Inflammatory macrophage treated with lipopolysaccharide for 4 hours (primary cell): ENCODE results near the gene CCDC7.
A peak's percentile ranks its signal among the peaks of the same experiment; 100 is the strongest.
"Not testable (repeated sequence)": the region's sequence is repeated elsewhere in the genome, so short reads cannot be mapped to it uniquely, and the experiment has no call there.

Source experiments
- DNase-seq: peaks from one replicate; pipeline ENCODE4 v3.0.0-alpha.2; 2020

CCDC7 gene

DNA sequence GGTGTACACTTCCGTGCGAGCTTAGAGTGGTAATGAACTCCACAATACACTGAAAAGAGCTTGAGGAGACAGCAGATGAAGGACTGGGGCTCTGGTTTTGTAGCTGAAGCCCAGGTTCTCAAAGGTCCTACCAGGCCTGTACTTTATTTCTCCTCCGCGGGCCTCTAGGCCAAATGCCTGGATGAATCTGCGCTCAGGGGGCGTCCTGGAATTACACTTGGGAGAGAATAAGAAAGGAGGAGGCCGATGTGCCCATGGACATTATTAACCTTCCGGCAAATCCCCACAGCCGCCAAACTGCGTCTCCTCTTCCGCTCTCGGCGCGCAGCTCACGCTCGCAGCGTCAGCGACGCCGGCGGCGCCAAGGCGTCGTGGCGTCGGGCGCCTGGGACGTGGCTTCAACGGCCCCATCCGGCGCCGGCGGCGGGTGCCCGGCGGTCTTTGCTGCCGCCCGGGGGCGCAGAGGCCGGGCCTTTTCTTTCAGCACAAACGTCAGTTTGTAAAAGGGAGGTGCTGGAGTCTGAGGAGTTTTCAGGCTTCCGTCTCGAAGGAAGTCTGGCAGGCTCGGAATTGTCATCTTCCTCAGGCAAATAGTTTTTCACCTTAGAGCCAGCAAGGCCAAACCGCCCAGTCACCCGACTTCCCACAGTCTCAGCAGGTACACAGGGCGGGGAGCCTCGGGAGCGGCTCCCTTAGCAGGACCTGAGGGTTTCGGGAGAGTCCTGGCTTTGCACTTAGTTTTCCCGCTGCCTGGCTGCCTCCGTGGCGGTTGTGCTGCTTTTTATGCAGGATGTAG lies at the start of gene CCDC7:
Gene CCDC7 (plus strand): TSS at position 401 of the 796 bp plus-strand sequence. CDS start 5,503 bp downstream, outside the sequence.
- peak; percentile 91 for DNase-seq

DNA sequence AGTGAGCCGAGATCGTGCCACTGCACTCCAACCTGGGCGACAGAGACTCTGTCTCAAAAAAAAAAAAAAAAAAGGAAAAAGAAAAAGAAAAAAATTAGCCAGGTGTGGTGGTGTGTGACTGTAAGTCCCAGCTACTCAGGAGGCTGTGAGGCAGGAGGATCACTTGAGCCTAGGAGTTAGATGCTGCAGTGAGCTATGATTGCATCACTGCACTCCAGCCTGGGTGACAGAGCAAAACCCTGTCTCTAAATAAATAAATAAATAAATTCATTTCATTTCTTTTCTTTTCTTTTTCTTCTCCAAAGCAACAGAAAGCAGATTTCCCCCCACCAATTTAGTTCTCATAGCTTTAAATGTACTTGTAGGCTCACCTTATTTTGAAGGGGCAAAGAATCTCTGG lies 48.8 kb upstream of the CCDC7 start:
- not testable (repeated sequence) for DNase-seq

DNA sequence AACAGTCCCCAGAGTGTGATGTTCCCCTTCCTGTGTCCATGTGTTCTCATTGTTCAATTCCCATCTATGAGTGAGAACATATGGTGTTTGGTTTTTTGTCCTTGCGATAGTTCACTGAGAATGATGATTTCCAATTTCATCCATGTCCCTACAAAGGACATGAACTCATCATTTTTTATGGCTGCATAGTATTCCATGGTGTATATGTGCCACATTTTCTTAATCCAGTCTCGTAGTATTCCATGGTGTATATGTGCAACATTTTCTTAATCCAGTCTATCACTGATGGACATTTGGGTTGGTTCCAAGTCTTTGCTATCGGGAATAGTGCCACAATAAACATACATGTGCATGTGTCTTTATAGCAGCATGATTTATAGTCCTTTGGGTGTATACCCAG lies 46.2 kb upstream of the CCDC7 start:
- not testable (repeated sequence) for DNase-seq

DNA sequence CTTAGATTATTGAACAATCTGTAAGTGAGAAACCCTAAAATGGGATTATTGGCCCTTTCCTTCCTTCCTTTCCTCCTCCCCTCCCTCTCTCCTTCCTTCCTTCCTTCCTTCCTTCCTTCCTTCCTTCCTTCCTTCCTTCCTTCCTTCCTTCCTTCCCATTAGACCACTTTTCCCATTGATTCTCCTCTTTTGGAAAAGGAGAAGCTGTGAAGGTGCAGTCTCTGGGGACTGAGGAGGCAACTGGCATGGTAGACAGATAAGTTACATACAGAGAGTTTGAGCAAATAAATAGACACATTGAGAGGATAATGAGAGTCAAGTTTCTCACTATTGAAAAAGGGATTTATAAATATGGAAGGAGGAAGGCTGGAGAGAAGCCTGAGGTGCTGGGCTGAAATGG lies 45.0 kb upstream of the CCDC7 start:
- DNase-seq: no peak

DNA sequence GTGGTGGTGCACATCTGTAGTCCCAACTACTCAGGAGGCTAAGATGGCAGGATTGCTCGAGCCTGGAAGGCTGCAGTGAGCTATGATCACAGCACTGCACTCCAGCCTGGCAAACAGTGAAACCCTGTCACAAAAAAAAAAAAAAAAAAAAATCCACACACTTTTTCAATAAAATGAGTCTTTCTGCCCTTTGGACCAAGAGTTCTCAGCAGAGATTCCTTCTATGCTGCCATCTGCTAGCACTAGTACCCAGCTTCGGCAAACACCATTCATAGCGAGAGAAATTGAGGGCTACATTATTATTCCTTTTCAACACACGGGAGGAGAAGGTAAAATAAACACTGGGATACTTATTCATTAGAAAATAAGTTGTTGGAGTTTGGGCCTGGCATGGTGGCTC lies 43.4 kb upstream of the CCDC7 start:
- DNase-seq: no peak

DNA sequence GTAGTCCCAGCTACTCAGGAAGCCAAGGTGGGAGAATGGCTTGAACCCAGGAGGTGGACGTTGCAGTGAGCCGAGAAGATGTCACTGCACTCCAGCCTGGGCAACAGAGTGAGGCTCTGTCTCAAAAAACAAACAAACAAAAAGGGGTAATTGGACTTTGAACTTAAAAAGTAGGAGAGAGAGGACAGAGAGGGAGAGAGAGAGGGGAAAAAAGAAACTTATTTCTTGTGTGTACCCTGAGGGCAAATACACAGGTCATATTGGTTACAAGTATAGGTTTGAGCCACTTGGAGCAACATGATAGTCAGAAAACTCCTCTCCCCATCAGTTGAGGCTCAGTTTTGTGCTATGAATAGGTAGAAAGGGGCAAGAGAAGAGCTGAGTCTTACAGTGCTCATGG lies 42.8 kb upstream of the CCDC7 start:
- DNase-seq: no peak

DNA sequence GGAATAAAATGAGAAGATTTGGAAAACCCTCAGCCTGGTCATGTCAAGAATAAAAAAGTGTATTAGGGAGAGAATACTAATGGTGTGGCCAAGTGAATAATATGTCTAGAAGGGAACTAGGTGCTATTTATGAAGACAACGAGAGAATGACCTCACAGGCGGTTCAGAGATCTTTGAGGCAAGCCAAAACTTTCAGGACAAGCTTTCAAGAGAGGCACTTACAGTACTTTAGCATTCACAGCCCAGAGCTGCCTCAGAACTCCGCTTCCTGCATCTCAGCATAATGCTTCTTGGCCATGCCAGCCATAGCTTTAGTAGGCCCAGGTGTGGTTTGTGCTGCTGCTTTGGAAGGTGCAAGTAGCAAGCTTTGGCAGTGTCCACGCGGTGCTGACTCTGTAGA lies 37.2 kb upstream of the CCDC7 start:
- DNase-seq: no peak

DNA sequence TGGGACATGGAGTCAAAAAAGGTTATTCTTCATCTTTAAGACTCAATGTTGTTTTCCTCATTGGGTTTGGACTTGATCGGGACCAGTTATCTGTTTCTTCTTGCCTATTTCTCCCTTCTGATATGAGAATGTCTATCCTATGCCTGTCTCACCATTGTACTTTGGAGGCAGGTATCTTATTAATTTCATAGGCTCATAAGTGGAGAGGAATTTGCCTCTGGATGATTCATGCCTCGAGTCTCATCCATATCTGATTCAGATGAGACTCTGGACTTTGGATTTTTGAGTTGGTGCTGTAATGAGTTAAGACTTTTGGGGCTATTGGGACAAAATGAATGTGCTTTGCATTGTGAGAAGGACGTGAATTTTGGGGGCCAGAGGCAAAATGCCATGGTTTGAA lies 36.2 kb upstream of the CCDC7 start:
- no peak for DNase-seq

DNA sequence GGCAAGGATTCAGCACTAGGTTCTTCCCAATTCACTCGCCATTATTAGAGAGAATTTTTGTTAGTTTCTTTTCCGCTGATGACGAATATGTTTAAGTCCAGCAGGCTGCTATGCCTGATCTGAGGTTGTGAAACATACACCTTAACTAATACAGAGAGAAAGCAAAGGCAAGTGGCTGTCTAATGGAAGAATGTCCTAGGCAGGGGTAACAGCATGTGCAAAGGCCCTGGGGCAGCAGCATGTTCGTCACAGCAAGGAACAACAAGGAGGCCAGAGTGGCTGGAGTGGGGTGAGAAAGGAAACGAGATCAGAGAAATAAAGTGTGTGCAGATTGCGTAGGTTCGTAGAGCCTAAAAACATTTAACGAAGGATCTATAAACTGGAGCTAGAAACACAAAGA lies 35.4 kb upstream of the CCDC7 start:
- DNase-seq: no peak

DNA sequence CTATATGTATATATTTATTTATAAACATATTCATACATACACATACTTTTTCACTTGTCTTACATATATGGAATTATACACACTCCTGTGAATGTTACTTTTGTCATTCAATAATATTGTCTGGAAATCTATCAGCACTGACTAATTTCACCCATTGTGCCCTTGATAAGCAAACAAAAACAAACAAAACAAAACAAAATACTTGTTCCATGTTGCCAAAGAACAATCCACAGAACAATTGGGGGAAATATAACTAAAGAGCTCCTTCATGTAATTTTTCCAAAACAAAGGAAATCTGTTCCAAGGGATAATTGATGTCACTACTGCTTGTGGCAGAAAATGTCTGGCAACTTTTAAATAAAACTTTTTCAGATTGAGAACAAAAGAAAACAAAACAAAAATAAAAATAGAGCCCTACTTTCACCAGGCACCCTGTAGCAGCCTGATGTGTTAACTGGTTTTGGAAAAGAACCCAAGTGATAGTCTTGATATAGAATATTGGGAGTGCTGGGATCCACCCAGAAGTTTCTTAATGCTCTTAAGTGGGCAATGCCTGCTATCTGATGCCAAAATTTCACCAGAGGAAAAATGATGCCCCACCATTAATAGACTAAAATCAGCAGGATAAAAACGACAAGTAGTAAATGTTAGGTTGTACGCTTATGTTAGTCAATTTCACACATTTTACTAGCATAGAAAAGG lies 34.0 kb upstream of the CCDC7 start:
- DNase-seq: no peak

DNA sequence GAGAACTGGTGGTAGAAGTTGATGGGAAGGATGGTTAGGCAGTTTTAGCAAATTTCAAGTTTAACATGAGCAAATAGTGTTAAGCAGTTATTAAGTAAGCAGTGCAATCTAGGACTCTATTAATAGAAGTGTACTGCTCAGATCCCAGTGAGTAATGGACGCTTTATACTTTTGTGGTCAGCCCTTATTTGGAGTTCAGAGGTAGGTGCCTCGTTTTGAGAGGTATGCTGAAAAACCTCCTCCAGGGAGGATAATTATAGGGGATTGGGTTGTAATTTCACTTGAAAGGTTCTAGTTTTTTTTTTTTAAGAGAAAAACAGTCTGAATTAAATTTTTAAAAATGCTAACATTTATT lies 33.5 kb upstream of the CCDC7 start:
- DNase-seq: no peak

DNA sequence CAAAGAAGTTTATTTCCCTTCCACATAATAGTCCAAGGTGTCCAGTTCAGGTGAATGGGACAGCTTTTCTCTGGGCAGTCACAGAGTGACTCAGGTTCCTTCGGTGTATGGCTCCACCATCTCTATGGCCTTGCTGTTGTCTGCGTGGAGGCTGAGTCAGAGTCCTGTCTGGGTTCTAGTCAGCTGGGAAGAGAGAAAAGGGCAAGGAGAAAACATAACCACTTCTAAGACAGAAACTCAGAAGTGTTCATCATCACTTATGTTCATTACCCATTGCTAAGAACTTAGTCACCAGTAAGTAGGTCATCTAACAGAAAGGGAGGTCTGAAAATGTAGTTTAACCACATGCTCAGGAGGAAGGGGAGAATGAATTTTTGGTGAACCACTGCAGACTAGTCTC lies 32.4 kb upstream of the CCDC7 start:
- no peak for DNase-seq

DNA sequence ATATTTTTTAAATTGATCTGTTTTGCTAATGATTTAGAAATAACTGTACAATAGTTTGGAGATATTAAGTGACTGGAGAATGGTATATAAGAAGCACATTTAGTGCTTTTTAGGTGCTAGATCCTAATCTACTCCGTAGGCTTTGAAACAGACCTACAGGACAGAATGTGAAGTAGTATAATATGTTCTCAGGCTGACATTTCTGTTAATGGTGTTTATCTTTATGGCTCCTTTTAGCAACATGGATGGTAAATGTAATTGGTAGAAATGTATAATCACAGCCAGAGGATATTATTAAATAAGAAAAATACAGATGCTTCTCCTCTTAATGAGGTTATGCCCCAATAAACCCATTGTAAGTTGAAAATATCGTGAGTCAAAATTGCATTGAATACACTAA lies 30.6 kb upstream of the CCDC7 start:
- DNase-seq: no peak

DNA sequence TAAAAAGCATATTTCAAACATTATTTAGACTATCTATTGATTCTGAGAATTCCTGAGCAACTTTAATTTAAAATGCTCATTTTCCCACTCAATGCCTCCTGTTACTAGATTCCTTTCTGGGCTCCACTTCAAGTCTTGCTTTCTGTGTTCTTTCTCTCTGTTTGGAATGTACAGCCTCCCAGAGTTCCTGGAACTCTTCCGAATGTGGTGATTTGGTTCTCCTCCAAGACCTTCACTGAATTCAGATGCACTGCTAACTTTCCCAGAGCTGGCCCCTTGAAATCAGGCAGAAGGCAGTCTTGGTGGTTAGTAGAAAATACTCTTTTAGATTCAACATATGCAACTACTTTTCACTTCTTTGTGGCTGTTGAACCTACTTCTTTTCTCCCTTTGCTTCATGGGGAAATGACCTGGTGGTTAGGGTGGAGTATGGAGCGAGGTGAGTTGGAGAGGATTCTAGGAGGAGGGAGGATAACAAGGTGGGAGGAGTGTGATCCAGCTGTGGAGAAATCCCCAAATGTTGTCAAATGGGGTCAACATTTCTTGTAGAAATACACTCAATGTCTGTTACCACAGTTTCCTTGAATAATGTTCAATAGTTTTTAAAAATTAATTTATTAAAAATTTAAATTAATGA lies 27.9 kb upstream of the CCDC7 start:
- no peak for DNase-seq

DNA sequence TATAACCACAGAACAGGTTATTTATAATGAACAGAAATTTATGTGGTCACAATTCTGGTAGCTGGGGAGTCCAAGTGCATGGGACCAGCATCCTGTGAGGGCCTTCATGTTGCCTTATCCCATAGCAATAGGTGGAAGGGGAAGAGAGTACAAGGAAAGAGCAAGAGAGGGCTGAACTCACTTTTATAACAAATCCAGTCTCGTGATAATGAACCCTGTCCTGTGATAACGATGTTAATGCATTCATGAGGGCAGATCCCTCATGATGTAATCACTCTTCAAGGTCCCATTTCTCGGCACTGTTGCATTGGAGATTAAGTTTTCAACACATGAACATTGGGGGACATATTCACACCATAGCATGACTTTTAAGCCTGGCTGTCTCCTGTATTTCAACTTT lies 27.4 kb upstream of the CCDC7 start:
- DNase-seq: no peak

DNA sequence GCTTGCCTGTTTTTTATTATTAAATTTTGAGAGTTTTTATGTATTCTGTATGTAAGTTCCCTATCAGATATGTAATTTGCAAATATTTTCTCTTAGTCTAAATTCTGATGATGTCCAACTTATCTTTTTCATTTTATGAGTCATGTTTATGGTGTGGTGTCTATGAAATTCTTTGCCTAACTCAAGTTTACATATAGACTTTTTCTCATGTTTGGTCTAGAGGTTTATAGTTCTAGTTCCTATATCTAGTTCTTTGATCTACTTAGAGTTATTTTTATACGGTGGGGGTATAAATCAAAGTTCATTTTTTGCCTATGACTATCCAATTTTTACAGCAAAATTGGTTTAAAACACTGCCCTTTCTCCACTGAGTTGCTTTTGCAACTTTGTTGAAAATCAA lies 26.3 kb upstream of the CCDC7 start:
- no peak for DNase-seq

DNA sequence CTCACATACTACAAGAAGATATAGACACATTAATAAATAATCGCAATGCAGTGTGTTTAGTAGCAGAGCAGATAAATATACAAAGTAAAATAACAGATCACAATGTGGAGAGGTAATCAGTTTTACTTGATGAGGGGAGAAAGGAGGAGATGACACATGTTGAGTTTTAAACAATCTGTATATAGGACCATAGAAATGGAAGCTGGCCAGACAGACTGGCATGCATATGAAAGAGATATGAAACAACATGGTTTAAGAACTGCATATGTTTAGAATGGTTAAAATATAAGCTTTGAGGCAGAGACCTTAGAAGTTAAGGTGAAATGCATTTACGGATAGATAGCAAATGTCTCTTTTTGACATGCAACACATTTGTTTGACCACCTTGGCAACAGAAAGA lies 19.8 kb upstream of the CCDC7 start:
- DNase-seq: no peak

DNA sequence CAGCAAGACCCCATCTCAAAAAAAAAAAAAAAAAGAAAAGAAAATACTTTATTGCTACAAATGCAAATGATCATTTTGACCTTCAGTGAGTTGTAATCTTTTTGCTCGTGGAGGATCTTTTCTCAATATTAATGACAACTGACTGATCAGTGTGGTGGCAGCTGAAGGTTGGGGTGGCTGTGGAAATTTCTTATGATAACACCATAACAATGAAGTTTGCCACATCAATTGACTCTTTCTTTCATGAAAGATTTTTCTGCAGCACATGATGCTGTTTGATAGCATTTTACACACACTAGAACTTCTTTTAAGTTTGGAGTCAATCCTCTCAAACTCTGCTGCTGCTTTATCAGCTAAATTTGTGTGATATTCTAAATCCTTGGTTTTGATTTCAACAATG lies 12.4 kb upstream of the CCDC7 start:
- DNase-seq: no peak

DNA sequence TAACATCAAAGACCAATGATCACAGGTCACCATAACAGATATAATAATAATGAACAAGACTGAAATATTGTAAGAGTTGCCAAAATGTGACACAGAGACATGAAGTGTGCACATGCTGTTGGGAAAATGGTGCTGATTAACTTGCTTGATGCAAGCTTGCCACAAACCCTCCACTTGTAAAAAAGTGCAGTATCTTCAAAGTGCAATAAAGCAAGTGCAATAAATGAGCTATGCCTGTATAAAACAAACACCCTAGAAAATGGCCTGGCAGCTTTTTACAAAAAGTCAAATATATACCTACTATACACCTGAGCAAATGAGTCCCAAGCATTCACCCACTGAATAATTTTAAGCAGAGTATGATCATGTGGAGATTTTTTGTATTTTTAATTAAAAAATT lies 9.7 kb upstream of the CCDC7 start:
- DNase-seq: no peak

DNA sequence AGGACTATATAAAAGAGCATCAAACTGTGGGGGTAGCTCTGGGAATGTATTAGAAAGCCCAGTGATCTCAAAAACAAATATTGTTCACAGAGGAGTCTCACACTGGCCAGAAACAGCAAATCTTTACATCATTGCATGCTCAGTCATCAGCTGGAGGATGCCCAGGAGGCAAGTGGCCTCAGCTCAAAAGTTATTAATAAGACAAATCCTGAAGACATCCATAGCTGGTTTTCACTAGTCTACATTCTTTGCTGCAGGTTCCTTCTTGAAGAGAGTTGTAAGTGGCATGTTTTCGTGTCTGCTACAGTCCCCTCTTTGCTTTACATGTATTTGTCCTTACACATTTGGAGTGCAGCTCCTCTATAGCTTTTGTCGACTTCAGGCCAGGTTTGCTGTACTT lies 8.6 kb upstream of the CCDC7 start:
- no peak for DNase-seq

DNA sequence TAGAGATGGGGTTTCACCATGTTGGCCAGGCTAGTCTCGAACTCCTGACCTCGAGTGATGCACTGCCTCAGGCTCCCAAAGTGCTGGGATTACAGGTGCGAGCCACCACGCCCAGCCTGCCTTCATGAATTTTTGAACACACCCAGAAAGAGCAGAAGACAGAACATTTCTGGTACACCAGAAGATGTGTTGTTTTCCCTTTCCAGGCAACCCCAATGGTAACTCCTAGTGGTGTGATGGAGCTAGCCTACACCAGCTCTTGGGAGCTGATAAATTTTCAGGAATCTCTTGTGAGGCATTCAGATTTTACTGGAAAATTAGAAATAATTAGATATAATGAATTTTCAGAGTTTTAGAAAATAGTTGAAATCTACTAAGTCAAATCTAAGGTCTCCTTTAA lies 904 bp upstream of the CCDC7 start:
- no peak for DNase-seq

DNA sequence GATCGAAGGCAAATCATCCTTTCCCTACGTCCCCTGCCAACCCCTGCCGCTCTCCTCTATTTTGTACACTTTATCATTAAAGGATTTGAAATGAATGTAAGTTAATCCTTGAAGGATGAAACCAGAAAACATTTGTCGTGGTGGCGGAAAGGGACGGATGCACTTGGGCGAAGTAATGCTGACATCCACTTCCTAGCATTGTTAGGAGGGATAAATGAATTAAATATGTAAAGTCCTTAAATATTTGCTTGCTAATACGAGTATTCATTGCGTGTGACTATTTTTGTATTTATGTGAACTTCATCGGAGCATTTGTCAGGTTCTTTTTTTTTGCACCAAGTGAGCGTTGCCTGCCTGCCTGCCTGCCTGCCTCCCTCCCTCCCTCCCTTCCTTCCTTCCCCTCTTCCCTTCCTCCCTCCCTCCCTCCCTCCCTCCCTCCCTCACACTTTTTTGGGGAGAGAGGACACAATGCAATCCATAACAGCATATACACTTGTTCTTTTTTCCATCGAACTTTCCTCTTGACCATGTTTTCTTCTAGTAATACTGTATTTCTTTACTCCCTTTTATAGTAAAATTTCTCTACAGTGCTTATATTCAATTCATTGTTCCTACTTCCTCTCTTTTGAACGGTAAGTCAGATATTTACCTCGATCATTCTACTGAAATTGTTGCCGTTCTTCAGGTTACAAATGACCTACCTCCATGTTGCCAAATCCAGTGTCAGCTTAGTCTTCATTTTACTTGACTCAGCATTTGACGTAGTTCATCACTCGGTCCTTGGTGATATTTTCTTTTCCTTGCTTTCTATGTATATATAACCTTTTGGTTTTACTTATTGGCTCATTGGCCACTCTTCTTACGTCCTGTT lies 831 bp downstream of the CCDC7 start:
- DNase-seq: no peak

DNA sequence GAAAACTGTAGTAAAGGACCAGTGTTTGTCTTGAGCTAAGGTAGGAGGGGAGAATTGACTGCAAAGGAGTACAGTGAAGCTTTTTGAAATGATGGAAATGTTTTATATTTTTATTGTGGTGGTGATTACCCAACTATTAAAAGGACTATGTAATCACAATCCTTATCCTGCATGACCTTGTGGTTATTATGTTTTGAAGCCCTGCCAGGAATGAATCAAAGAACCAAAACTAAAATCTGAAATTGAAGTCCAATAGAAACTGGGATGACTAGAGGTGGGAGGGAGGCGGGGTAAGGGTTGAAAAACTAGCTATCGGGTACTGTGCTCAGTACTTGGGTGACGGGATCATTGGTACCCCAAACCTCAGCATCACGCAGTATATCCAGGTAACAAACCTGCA lies 8.2 kb downstream of the CCDC7 start:
- DNase-seq: no peak
